HUES48 (cell line): ENCODE data around the gene CA9.

Experiments used
- H3K27ac ChIP-seq: one replicate; pipeline ENCODE4 v1.7.0; 2013; ENCODE audit warnings: low read depth, low read length, inconsistent platforms
- H3K27me3 ChIP-seq: 2 replicates; pipeline ENCODE4 v1.6.1; 2013; ENCODE audit warnings: mild to moderate bottlenecking, low read length; ENCODE audit not compliant: control insufficient read depth, insufficient read depth
- H3K36me3 ChIP-seq: 2 replicates; pipeline ENCODE4 v1.6.1; 2013; ENCODE audit warnings: low read length; ENCODE audit not compliant: control insufficient read depth, insufficient read depth
- H3K4me1 ChIP-seq: 2 replicates; pipeline ENCODE4 v1.6.1; 2013; ENCODE audit warnings: mild to moderate bottlenecking, low read length; ENCODE audit not compliant: control insufficient read depth, insufficient read depth
- H3K4me3 ChIP-seq: 2 replicates; pipeline ENCODE4 v1.5.1; 2013; ENCODE audit warnings: mild to moderate bottlenecking, low read depth, low read length
- H3K9ac ChIP-seq: 2 replicates; pipeline ENCODE4 v1.6.1; 2013; ENCODE audit warnings: mild to moderate bottlenecking, low read depth, low read length, moderate library complexity
- H3K9me3 ChIP-seq: 2 replicates; pipeline ENCODE4 v1.6.1; 2013; ENCODE audit warnings: low read length; ENCODE audit not compliant: control insufficient read depth, insufficient read depth

CA9 gene

GRCh38 chr9:35653611-35654010, 20.1 kb upstream of the CA9 start:
- Histone ChIP-seq H3K36me3 (no peaks in the 10 kb centered on the region), H3K9ac (no peak overlapping the region), H3K4me3 (no peak overlapping the region), H3K27ac (no peak overlapping the region), H3K27me3 (0 out of 2 replicates have a peak, but pooled peaks cover 8% of the 10 kb centered on the region), H3K9me3 (no peaks in the 10 kb centered on the region), H3K4me1 (peaks cover 21% of the 10 kb centered on the region; the same call in 1 of the 2 replicates)

- Histone ChIP-seq H3K27ac (no peak overlapping the region), H3K27me3 (0 out of 2 replicates have a peak, but pooled peaks cover 8% of the 10 kb centered on the region), H3K36me3 (peaks cover 14% of the 10 kb centered on the region), H3K9ac (no peak overlapping the region), H3K4me1 (peaks cover 12% of the 10 kb centered on the region), H3K9me3 (no peaks in the 10 kb centered on the region), H3K4me3 (no peak overlapping the region)
These were observed 17.4 kb upstream of the CA9 start for GRCh38 chr9:35656348-35656747.

GRCh38 chr9:35656831-35657545, 16.7 kb upstream of the CA9 start:
- Histone ChIP-seq H3K27ac (peak overlapping the region; percentile 99), H3K36me3 (peaks cover 21% of the 10 kb centered on the region), H3K27me3 (0 out of 2 replicates have a peak, but pooled peaks cover 8% of the 10 kb centered on the region), H3K9me3 (no peaks in the 10 kb centered on the region), H3K4me1 (peaks cover 10% of the 10 kb centered on the region), H3K4me3 (peak overlapping the region; percentile 92), H3K9ac (peak overlapping the region; percentile 97)

GRCh38 chr9:35657546-35658136, 16.1 kb upstream of the CA9 start, which contains the start of gene RMRP:
TSS of gene RMRP (minus strand) at chr9:35658019.
- Histone ChIP-seq H3K9me3 (no peaks in the 10 kb centered on the region), H3K27ac (peak within 1 kb of the TSS; percentile 99), H3K9ac (peak within 1 kb of the TSS; percentile 97), H3K4me3 (peak within 1 kb of the TSS; percentile 92), H3K27me3 (0 out of 2 replicates have a peak, but pooled peaks cover 8% of the 10 kb centered on the region), H3K4me1 (peaks cover 10% of the 10 kb centered on the region), H3K36me3 (peaks cover 27% of the 10 kb centered on the region)

- H3K27ac ChIP-seq, result peak within 1 kb of the TSS; percentile 99
- H3K36me3 ChIP-seq, result peaks cover 34% of the 10 kb centered on the region
- peak within 1 kb of the TSS; percentile 97 for H3K9ac ChIP-seq
- H3K4me1 ChIP-seq, result peaks cover 10% of the 10 kb centered on the region
- H3K9me3 ChIP-seq, result no peaks in the 10 kb centered on the region
- H3K4me3 ChIP-seq, result peak within 1 kb of the TSS; percentile 92
- H3K27me3 ChIP-seq, result 0 out of 2 replicates have a peak, but pooled peaks cover 8% of the 10 kb centered on the region
These were observed 15.4 kb upstream of the CA9 start, which contains the start of gene CCDC107 for GRCh38 chr9:35658137-35658967. TSS of gene CCDC107 (plus strand) at chr9:35658292. CDS start at chr9:35658380, 88 bp downstream.

GRCh38 chr9:35658968-35659220, 14.8 kb upstream of the CA9 start:
- Histone ChIP-seq H3K9me3 (no peaks in the 10 kb centered on the region), H3K27me3 (0 out of 2 replicates have a peak, but pooled peaks cover 8% of the 10 kb centered on the region), H3K4me3 (peak overlapping the region; percentile 92), H3K27ac (peak overlapping the region; percentile 99), H3K36me3 (peaks cover 37% of the 10 kb centered on the region), H3K9ac (peak overlapping the region; percentile 97), H3K4me1 (peaks cover 10% of the 10 kb centered on the region)

- Histone ChIP-seq H3K4me1 (peaks cover 15% of the 10 kb centered on the region), H3K9me3 (no peaks in the 10 kb centered on the region), H3K9ac (no peak overlapping the region), H3K4me3 (peak overlapping the region; percentile 92), H3K36me3 (peaks cover 37% of the 10 kb centered on the region), H3K27ac (peak overlapping the region; percentile 99), H3K27me3 (0 out of 2 replicates have a peak, but pooled peaks cover 8% of the 10 kb centered on the region)
These were observed 14.4 kb upstream of the CA9 start for GRCh38 chr9:35659340-35659739.

GRCh38 chr9:35660966-35661415, 12.7 kb upstream of the CA9 start:
- Histone ChIP-seq H3K9me3 (no peaks in the 10 kb centered on the region), H3K27me3 (0 out of 2 replicates have a peak, but pooled peaks cover 7% of the 10 kb centered on the region), H3K27ac (peak overlapping the region; percentile 54), H3K9ac (no peak overlapping the region), H3K4me1 (peaks cover 20% of the 10 kb centered on the region), H3K36me3 (peaks cover 37% of the 10 kb centered on the region), H3K4me3 (no peak overlapping the region)

GRCh38 chr9:35661756-35662350, 11.9 kb upstream of the CA9 start:
- Histone ChIP-seq H3K9me3 (no peaks in the 10 kb centered on the region), H3K4me1 (peaks cover 19% of the 10 kb centered on the region), H3K4me3 (no peak overlapping the region), H3K36me3 (peaks cover 37% of the 10 kb centered on the region), H3K27ac (peak overlapping the region; percentile 18), H3K27me3 (0 out of 2 replicates have a peak, but pooled peaks cover 3% of the 10 kb centered on the region), H3K9ac (no peak overlapping the region)

GRCh38 chr9:35662437-35662836, 11.3 kb upstream of the CA9 start:
- Histone ChIP-seq H3K36me3 (peaks cover 37% of the 10 kb centered on the region), H3K27me3 (no peaks in the 10 kb centered on the region), H3K9me3 (no peaks in the 10 kb centered on the region), H3K9ac (no peak overlapping the region), H3K27ac (no peak overlapping the region), H3K4me1 (peaks cover 16% of the 10 kb centered on the region), H3K4me3 (no peak overlapping the region)
